ENCODE data around the gene LRRN4. TPM values are rescaled to one million over a fixed set of nuclear protein-coding genes. Genes with fewer than 3 reads are reported as not detected.

LRRN4 gene
- total RNA-seq, 2 experiments from 2014 or later, result not detected

GRCh38 chr20:5991623-5992441 lies 62.0 kb downstream of the LRRN4 start:
- BruUV-seq (replicated peaks), result no TSS peak
- CTCF ChIA-PET (ENCODE audit: unreplicated experiment), result no interaction called here
- no peak for TF ChIP-seq CTCF (conservative IDR thresholded peaks at IDR 0.05; ENCODE audit: low read length)
- no peak for TF ChIP-seq EZH2phosphoT487 (IDR thresholded peaks at IDR 0.05; ENCODE audit: borderline replicate concordance, low read depth, low read length)

GRCh38 chr20:5990946-5991345 lies 62.9 kb downstream of the LRRN4 start:
- Histone ChIP-seq H3K27ac (ENCODE audit: low read depth, low read length, poor library complexity, severe bottlenecking) (no peak overlapping the region), H3K4me1 (ENCODE audit: insufficient read depth, low read length, poor library complexity, severe bottlenecking) (no peaks in the 10 kb centered on the region), H3K4me3 (ENCODE audit: low read depth, low read length, poor library complexity, severe bottlenecking) (no peak overlapping the region), H3K79me2 (ENCODE audit: insufficient read depth, low read depth, low read length) (no peaks in the 10 kb centered on the region), H3K9me2 (ENCODE audit: insufficient read depth, low read length) (no peaks in the 10 kb centered on the region), H2AFZ (ENCODE audit: low read length) (no peak overlapping the region), H3K36me3 (ENCODE audit: insufficient read depth, low read length) (peaks cover 100% of the 10 kb centered on the region), H4K20me1 (ENCODE audit: insufficient read depth, low read length) (no peaks in the 10 kb centered on the region), H3K9me3 (ENCODE audit: low read length) (no peaks in the 10 kb centered on the region), H3K4me2 (ENCODE audit: low read length) (no peak overlapping the region)
- ChIA-PET POLR2A (interaction anchor here (1.5 kb wide), 1 partner anchor 32 kb away, joined by 5 read pairs; no protein-coding TSS in a partner anchor), CTCF (ENCODE audit: unreplicated experiment) (no interaction called here)
- intact Hi-C loops (cut with micrococcal nuclease; ENCODE audit: unreplicated experiment), result no loop called here
- TF ChIP-seq CTCF (conservative IDR thresholded peaks at IDR 0.05; ENCODE audit: low read length) (no peak), EZH2phosphoT487 (IDR thresholded peaks at IDR 0.05; ENCODE audit: borderline replicate concordance, low read depth, low read length) (no peak)
- no TSS peak for BruUV-seq (replicated peaks)
- DNase-seq (ENCODE audit: low spot score), result no peak

More at GRCh38 chr20:5991623-5992441, 62.0 kb downstream of the LRRN4 start:
- DNase-seq (ENCODE audit: low spot score), result no peak
- no peak overlapping the region for H3K4me2 ChIP-seq (ENCODE audit: low read length)
- POLR2A ChIA-PET, result interaction anchor here (0.7 to 1.6 kb wide), 3 partner anchors 18 to 41 kb away, joined by 3 to 4 read pairs (median 3); no protein-coding TSS in a partner anchor
- no peaks in the 10 kb centered on the region for H3K9me3 ChIP-seq (ENCODE audit: low read length)
- no peak overlapping the region for H2AFZ ChIP-seq (ENCODE audit: low read length)
- peaks cover 100% of the 10 kb centered on the region for H3K36me3 ChIP-seq (ENCODE audit: insufficient read depth, low read length)
- no peak overlapping the region for H3K27ac ChIP-seq (ENCODE audit: low read depth, low read length, poor library complexity, severe bottlenecking)
- H3K79me2 ChIP-seq (ENCODE audit: insufficient read depth, low read depth, low read length), result no peaks in the 10 kb centered on the region
- intact Hi-C loops (cut with micrococcal nuclease; ENCODE audit: unreplicated experiment), result no loop called here
- no peaks in the 10 kb centered on the region for H3K9me2 ChIP-seq (ENCODE audit: insufficient read depth, low read length)
- no peaks in the 10 kb centered on the region for H3K4me1 ChIP-seq (ENCODE audit: insufficient read depth, low read length, poor library complexity, severe bottlenecking)
- H3K4me3 ChIP-seq (ENCODE audit: low read depth, low read length, poor library complexity, severe bottlenecking), result no peak overlapping the region
- no peaks in the 10 kb centered on the region for H4K20me1 ChIP-seq (ENCODE audit: insufficient read depth, low read length)

Small RNA genes within 50 kb of the gene (small RNA-seq; reads per million reads assigned to genes)
- not detected for gene RN7SL498P

Other genes with a start within 250 kb of the LRRN4 start
- gene CHGB, start 142.6 kb downstream of the LRRN4 start, total RNA-seq (2014; rRNA removed; shearing (Covaris generic)), result not detected in 2 replicates
- gene CHGB, start 142.6 kb downstream of the LRRN4 start, total RNA-seq (2022), result 0.17 TPM in 1 of 2 replicates, not detected in the other
- 22.5 and 26.4 TPM in 2 replicates for gene TRMT6, start 103.5 kb downstream of the LRRN4 start, total RNA-seq (2014; rRNA removed; shearing (Covaris generic))
- 25.6 and 29.5 TPM in 2 replicates for gene TRMT6, start 103.5 kb downstream of the LRRN4 start, total RNA-seq (2022)
- gene MCM8, start 103.4 kb downstream of the LRRN4 start, total RNA-seq (2014; rRNA removed; shearing (Covaris generic)), result 43.7 and 46.3 TPM in 2 replicates
- gene MCM8, start 103.4 kb downstream of the LRRN4 start, total RNA-seq (2022), result 58.2 and 59.4 TPM in 2 replicates
- 25.9 and 45.6 TPM in 2 replicates for gene CRLS1, start 47.9 kb downstream of the LRRN4 start, total RNA-seq (2014; rRNA removed; shearing (Covaris generic))
- 36.1 and 44.9 TPM in 2 replicates for gene CRLS1, start 47.9 kb downstream of the LRRN4 start, total RNA-seq (2022)
- not detected in 2 replicates for gene FERMT1, start 69.0 kb upstream of the LRRN4 start, total RNA-seq (2014; rRNA removed; shearing (Covaris generic))
- gene FERMT1, start 69.0 kb upstream of the LRRN4 start, total RNA-seq (2022), result not detected in 2 replicates